GM19467 (cell line): ENCODE data around the gene SENP3.
A peak's percentile ranks its signal among the peaks of the same experiment; 100 is the strongest.

Experiments used
- ATAC-seq: cut with Tn5 transposase; IDR thresholded peaks from one replicate; pipeline ENCODE4 v1.9.1; 2021; ENCODE audit warnings: mild to moderate bottlenecking, moderate library complexity; ENCODE audit not compliant: unreplicated experiment

The SENP3 gene

GRCh38 chr17:7575481-7575883 is 13.8 kb downstream of the SENP3 start:
- no peak for ATAC-seq

- no peak for ATAC-seq
These were observed 14.2 kb downstream of the SENP3 start for GRCh38 chr17:7575959-7576358.

GRCh38 chr17:7576432-7576937 is 14.8 kb downstream of the SENP3 start:
- ATAC-seq: no peak

GRCh38 chr17:7577327-7578199 is 15.8 kb downstream of the SENP3 start:
- ATAC-seq: no peak

- ATAC-seq: no peak
These were observed 17.5 kb downstream of the SENP3 start, which contains the start of gene CD68 for GRCh38 chr17:7579001-7579833. Gene CD68, plus strand, starts transcription at chr17:7579638. Its CDS starts 40 bp downstream, at chr17:7579678.

GRCh38 chr17:7579834-7580603 is 18.3 kb downstream of the SENP3 start:
- no peak for ATAC-seq

GRCh38 chr17:7580604-7581575 is 19.2 kb downstream of the SENP3 start:
- no peak for ATAC-seq

GRCh38 chr17:7582396-7583252 is 20.9 kb downstream of the SENP3 start:
- ATAC-seq: no peak

GRCh38 chr17:7583253-7584109 is 21.8 kb downstream of the SENP3 start, which contains the start of gene MPDU1:
Gene MPDU1, plus strand, starts transcription at chr17:7583852. Its CDS starts 11 bp downstream, at chr17:7583863.
- peak; percentile 62 for ATAC-seq

GRCh38 chr17:7586673-7587419 is 25.1 kb downstream of the SENP3 start:
- no peak for ATAC-seq

- no peak for ATAC-seq
These were observed 25.9 kb downstream of the SENP3 start for GRCh38 chr17:7587420-7588151.

GRCh38 chr17:7588553-7589203 is 27.0 kb downstream of the SENP3 start:
- no peak for ATAC-seq

- no peak for ATAC-seq
These were observed 27.6 kb downstream of the SENP3 start for GRCh38 chr17:7589204-7589868.

GRCh38 chr17:7589891-7590691 is 28.4 kb downstream of the SENP3 start, which contains the start of gene SOX15:
Gene SOX15, minus strand, starts transcription at chr17:7590094. Its CDS starts 418 bp downstream, at chr17:7589676.
- ATAC-seq: no peak
